ENCODE data around the gene TTC38.

DNA sequence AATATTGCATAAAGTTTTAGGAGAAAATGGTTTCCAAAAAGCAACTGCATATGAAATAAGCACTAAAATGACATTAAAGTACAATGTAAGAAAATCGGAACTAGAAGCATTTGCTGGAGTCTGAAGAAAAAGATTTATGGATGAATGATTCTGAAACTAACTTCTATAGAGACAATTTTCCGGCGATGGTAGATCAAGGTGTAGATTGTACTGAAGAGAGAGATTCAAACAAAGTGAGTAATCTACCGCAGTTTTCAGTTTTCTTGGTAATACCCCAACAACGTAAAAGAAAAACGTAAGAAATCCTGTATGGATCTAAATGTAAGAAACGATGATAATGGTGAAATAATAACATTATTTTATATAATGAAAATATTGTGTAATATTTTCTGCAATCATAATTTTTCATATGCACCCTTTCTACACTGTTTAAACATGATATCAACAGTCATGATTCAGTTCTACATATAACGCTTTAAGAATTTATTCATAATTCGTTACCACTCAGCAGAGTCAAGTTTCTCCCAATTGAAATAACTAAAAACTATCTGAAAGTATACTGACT, 15.9 kb upstream of the TTC38 start:
- TF ChIP-seq GABPA (IDR thresholded peaks at IDR 0.05; ENCODE audit: low read depth) (no peak), POLR2AphosphoS5 (IDR thresholded peaks at IDR 0.05; ENCODE audit: low read depth) (no peak)
- TF ChIP-seq, protein P1, sequence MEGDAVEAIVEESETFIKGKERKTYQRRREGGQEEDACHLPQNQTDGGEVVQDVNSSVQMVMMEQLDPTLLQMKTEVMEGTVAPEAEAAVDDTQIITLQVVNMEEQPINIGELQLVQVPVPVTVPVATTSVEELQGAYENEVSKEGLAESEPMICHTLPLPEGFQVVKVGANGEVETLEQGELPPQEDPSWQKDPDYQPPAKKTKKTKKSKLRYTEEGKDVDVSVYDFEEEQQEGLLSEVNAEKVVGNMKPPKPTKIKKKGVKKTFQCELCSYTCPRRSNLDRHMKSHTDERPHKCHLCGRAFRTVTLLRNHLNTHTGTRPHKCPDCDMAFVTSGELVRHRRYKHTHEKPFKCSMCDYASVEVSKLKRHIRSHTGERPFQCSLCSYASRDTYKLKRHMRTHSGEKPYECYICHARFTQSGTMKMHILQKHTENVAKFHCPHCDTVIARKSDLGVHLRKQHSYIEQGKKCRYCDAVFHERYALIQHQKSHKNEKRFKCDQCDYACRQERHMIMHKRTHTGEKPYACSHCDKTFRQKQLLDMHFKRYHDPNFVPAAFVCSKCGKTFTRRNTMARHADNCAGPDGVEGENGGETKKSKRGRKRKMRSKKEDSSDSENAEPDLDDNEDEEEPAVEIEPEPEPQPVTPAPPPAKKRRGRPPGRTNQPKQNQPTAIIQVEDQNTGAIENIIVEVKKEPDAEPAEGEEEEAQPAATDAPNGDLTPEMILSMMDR (IDR thresholded peaks at IDR 0.05; ENCODE audit: insufficient read depth, low read length), result no peak

All from HL-60 (cell line).